NCI-H1105 treated with DMSO at 0.1 percent for 48 hours (cell line): ENCODE data around the gene ARHGEF2.
"Not testable (repeated sequence)": the region's sequence is repeated elsewhere in the genome, so short reads cannot be mapped to it uniquely, and the experiment has no call there.

ENCODE experiments used
- DNase-seq: peaks from one replicate; lab custom pipeline; 2025; lab: John Stamatoyannopoulos, UW

ARHGEF2 gene

DNA sequence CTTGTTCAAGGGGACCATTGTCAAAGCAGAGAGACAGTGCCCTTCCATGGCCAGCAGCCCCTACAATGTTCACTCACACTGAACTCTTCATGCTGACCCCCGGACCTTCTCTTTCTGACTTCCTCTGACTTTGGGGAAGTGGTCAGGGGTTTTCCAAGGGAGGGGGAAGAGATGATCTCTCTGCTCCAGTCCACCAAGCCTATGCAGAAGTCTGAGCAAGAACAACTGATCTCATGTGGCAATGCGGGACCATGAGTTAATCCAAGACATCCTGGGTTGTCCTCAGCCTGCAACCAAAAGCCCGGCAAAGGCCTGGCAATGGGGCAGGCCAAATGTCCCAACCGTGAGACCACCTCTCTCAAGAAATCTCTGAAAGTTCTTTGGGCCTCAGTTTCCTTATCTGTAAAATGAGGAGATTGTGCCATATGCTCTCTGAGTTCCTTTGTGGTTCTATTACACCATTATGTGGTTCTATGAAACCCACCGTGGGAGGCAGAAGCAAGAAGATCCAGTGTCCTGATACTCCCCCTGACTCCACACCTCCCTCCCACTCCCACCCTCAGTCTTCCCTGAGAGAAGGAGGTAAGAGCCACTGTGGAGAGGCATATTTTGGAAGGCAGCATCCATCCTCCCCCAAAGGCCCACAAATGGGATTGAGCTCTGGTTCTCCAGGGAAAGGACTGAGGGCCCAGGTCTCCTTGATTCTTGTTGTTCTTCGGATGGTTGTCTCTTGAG is 11.8 kb upstream of the ARHGEF2 start:
- DNase-seq: no peak

- peak; percentile 51 for DNase-seq
Observed at GRCh38 chr1:155989242-155990004, 11.1 kb upstream of the ARHGEF2 start.

DNA sequence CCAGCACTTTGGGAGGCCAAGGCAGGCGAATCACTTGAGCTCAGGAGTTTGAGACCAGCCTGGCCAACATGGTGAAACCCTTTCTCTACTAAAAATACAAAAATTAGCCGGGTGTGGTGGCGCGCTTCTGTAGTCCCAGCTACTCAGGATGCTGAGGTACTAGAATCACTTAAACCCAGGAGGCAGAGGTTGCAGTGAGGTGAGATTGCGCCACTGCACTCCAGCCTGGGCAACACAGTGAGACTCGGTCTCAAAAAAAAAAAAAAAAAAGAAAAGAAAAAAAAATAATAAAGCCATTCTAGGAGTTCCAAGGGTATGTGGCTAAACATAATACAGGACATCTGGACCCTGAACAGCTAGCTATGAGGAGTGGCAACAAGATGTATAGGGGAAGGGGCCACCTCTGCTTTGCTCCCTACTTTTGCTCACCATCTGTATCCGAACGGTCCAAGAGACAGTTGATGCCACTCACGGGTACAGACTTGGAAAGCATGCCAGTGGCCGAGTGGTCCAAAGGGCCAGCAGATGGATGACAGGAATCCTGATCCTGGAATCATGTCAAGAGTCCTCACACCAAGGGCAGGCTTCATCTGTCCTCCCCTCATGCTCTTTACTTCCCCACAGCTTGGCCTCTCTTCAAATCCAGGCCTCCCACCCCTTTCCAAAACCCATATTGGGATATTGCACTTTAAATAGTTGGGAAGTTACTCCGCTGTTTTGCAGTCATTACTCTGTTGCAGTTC is 6.7 kb upstream of the ARHGEF2 start:
- DNase-seq: not testable (repeated sequence)

- peak; percentile 44 for DNase-seq
Observed at GRCh38 chr1:155984341-155984740, 6.0 kb upstream of the ARHGEF2 start.

DNA sequence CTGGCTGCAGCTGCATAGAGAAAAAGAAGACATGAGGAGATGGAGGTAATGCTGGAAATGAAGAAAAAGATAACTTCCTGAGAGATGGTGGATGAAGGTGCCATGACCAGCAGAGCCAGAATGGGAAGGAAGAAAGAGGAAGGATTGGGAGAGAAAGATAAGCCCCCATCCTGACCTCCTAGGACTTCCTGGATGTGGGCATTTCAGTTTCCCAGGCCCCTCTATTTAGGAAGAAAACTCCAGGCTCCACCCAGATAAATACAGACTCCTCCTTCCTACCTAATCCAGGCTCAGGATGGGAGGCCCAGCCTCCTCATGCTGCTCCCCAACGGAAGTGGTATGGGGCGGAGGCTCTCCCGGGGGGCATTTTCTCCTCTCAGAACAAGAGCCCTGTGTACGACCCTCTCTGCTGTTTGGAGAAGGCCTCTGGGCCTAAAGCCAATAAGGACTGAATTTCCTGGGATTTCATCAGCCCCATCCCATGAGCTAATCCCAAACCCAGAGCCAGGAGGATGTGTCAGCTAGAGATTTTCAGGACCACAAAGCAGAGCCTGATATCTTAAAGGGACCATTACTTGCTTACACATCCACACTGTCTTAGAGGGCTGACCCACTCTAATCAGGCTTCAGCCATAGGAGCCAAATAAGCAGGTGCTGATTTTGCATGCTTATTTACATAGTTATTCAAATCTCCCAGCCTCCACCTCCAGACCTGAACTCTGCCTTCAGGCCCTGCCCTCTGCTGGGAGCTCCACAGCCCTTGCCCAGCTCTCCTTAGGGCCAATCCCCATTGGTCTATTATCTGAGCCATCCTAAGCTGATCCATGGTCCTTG is 5.1 kb upstream of the ARHGEF2 start:
- peak; percentile 22 for DNase-seq

GRCh38 chr1:155982106-155982505 is 3.8 kb upstream of the ARHGEF2 start:
- DNase-seq: no peak

GRCh38 chr1:155981266-155982088 is 3.1 kb upstream of the ARHGEF2 start:
- DNase-seq: no peak

DNA sequence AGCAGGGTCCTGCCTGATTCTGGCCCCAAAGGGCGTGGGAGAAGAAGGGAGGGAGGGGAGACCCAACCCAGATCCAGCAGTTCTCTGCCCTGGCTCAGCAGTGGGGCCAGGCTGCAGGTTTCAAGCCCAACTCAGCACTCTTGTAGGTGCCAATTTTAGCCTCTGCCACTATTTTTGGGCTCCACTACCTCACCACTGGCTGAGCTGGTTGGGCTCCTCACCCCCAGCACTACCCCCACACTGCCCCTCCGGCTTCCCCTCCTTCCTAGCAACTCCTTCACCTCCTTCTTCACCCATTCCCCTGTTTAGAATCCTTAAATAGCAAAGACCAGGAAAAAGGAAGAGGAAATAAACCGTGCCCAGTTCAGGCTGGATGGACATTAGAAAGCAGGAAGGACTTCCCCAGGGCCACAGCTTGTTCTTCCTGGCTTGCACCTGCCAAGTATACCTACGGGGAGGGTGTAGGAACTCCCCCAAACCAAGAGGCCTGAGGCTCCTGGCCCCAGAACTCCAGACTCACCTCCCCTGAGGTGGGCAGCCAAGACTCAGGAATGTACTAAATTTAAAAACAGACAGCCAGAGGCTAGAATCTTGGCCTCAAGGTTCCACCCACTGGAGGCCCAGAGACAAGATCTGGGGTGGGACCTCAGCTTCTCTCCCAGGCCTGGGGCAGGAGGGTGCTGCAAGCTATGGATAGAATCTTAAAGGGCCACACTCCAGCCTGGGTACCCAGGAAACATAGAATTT is 1.4 kb upstream of the ARHGEF2 start:
- no peak for DNase-seq

- no peak for DNase-seq
Observed at GRCh38 chr1:155978973-155979429, 654 bp upstream of the ARHGEF2 start.

- DNase-seq: peak; percentile 41
Observed at GRCh38 chr1:155977690-155978324, 540 bp downstream of the ARHGEF2 start.

DNA sequence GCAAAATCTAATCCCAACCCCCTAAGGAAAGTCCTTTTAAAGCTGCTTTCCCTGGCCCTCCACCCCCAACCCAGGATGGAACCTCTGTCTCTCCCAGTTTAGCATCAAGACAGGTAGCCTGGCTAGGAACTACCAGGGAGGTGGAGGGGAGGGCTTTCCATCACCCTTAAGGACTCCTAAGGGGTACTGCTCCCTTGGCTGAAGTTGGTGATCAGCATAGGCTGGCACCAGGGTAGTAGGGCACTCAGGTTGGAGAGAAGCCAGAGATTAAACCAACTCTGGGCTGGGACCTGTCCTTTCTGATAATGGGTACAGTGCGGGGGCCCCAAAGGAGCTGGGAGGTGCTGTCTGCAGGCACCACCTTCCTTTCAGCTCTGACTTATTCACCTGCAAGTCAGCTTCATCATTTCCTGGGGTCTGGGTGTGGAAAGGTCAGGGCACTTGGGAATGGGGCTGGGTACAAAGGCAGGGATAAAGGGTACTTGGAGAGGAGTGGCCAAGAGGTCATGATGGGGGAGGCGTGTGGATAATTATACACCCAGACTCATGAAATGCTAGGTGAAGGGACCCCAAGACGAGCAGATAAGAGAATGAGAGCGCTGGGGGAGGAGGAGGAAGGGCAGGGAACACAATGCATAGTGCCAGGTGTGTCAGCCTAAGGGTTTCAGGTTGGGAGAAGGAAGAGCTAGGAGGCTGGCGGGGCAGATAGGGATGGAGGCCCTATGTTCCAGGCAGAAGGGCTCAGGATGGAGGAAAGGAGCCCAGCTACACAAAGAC is 1.2 kb downstream of the ARHGEF2 start:
- DNase-seq: peak; percentile 41

GRCh38 chr1:155976062-155976912 is 2.1 kb downstream of the ARHGEF2 start:
- DNase-seq: peak; percentile 89

GRCh38 chr1:155975375-155976061 is 2.8 kb downstream of the ARHGEF2 start:
- DNase-seq: peak; percentile 20

DNA sequence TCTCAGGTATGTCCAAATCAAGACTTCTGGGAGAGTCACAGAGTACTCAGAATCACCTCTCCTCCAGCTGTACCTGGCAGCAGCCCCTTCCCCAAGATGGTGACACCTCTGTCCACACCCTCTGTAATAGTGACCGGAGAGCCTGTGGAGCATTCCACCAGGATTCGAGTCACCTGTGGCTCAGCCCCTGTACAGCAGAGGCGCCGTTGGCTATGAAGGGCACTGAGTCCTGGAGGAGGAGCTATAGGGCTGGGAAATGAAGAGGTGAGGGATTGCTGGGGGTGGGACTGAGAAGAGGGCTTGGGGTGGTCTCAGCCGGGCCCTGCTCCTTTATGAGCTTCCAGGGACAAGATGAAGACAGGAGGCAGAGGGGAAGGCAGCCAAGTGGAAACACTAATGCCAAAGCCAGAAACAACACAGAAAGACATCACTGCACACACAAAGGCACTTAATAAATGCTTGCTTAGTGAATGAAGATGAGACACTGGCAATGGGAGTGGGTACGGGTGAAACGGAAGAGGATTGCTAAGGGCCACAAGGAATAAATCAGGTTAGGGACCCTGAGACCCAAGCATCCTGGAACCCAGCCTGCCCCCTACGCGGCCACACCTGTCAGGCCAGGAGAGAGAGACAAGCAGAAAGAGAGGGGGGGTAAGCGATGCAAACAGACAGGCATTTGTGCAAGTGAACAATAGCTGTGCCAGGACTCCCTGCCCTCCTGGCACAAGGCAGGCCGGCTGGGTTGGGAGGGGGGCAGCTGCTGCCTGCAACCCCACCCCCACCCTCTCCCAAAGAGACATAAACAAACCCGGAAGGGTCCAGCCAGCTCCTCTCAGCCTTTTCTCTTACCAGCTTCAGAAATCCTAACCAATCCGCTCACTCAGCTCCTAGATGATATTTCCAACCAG is 3.9 kb downstream of the ARHGEF2 start:
- peak; percentile 71 for DNase-seq

DNA sequence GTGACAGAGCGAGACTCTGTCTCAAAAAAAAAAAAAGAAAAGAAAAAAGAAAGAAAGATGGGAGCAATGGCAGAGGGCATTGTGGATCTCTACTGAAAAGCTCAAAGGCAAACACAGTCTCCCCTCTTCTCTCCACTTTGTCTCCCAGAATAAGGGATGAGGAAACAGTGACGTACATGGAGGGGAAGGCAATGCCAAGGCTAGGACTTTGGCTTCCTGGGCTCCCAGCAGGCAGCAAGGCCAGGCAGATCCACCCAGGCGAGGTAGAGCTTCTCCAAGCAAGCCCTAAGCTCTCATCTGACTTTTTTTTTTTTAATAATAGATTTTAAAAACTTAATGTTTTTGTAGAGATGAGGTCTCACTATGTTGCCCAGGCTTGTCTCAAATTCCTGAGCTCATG is 4.6 kb downstream of the ARHGEF2 start:
- DNase-seq: no peak
